Choroid plexus epithelial cell (primary cell): ENCODE data around the gene SHISAL2A.

Experiments used
- DNase-seq: peaks from one replicate; pipeline ENCODE4 v3.0.0-alpha.2; 2010; ENCODE audit warnings: low read depth
- H3K4me3 ChIP-seq: 2 replicates; pipeline ENCODE4 v1.5.1; 2011; ENCODE audit warnings: low read depth, mild to moderate bottlenecking, control low read depth, low read length, moderate library complexity
- TF ChIP-seq, protein P1 (sequence below): conservative IDR thresholded peaks from 2 replicates; pipeline ENCODE4 v1.5.1; 2011; ENCODE audit warnings: low read depth, mild to moderate bottlenecking, control low read depth, inconsistent platforms, low read length, moderate library complexity

SHISAL2A gene

DNA sequence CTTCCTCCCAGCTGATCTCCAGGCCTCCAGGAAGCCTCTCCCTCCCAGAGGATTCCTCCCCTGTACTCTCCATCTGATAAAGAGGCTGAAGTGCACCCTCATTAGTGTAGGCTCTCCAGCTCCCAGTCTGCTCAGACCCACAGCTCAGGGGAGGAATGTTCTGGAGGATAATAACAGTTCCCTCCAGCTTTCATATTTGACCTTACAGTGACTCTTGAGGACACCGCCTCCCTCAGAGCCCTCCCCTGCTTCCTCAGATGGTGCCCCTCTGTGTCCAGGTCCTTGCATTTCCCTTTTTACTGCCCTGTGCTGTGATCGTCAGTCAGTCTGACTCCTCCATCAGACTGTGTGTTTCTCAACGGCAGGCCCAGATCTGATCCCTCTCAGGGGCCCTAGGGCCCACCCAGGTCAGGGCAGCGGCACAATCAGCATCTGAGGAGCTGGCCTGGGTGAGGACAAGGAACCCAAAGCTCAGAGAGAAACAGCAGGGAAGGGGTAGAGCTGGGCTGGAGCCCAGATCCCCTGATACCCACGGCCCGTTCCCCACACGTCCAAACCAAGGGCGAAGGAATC, 1.1 kb upstream of the SHISAL2A start:
- TF ChIP-seq, protein P1, sequence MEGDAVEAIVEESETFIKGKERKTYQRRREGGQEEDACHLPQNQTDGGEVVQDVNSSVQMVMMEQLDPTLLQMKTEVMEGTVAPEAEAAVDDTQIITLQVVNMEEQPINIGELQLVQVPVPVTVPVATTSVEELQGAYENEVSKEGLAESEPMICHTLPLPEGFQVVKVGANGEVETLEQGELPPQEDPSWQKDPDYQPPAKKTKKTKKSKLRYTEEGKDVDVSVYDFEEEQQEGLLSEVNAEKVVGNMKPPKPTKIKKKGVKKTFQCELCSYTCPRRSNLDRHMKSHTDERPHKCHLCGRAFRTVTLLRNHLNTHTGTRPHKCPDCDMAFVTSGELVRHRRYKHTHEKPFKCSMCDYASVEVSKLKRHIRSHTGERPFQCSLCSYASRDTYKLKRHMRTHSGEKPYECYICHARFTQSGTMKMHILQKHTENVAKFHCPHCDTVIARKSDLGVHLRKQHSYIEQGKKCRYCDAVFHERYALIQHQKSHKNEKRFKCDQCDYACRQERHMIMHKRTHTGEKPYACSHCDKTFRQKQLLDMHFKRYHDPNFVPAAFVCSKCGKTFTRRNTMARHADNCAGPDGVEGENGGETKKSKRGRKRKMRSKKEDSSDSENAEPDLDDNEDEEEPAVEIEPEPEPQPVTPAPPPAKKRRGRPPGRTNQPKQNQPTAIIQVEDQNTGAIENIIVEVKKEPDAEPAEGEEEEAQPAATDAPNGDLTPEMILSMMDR = no peak
- DNase-seq = no peak
- H3K4me3 ChIP-seq = no peak overlapping the region

DNA sequence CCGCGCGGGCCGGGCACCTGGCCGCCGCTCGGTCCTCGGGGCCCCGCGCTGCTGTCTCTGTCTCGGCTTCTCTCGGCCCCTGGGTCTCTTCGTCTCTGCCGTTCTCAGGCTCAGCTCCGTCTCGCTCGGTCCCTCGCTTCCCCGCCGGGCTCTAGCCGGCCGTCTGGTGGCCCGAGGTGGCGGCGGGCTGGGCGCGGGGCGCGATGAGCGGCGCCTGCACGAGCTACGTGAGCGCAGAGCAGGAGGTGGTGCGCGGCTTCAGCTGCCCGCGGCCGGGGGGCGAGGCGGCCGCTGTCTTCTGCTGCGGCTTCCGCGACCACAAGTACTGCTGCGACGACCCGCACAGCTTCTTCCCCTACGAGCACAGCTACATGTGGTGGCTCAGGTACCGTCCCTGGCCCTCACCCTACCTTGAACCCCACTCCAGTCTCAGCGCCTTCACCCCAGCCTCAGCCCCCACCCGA, 355 bp downstream of the SHISAL2A start:
- TF ChIP-seq, protein P1 = no peak
- DNase-seq = no peak
- peak overlapping the region; percentile 42 for H3K4me3 ChIP-seq

DNA sequence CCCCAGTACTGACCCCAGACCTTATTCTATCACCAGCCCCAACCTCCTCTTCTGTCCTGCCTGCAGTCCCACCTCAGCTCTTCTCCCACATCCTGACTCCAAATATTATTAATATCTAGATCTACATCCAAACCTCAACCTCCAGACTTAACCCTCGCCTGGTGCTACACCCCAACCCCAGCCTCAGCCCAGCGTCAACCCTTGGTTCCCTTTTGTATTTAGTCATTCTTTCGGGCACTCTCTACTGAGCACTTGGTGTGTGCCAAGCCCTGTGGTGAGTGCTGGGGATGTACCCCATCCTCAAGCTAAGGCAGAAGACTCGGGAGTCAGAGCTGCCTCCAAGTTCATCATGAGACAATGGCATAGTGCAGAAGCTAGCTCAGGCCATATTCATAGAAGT, 1.1 kb downstream of the SHISAL2A start:
- TF ChIP-seq, protein P1 = no peak
- DNase-seq = no peak
- no peak overlapping the region for H3K4me3 ChIP-seq

DNA sequence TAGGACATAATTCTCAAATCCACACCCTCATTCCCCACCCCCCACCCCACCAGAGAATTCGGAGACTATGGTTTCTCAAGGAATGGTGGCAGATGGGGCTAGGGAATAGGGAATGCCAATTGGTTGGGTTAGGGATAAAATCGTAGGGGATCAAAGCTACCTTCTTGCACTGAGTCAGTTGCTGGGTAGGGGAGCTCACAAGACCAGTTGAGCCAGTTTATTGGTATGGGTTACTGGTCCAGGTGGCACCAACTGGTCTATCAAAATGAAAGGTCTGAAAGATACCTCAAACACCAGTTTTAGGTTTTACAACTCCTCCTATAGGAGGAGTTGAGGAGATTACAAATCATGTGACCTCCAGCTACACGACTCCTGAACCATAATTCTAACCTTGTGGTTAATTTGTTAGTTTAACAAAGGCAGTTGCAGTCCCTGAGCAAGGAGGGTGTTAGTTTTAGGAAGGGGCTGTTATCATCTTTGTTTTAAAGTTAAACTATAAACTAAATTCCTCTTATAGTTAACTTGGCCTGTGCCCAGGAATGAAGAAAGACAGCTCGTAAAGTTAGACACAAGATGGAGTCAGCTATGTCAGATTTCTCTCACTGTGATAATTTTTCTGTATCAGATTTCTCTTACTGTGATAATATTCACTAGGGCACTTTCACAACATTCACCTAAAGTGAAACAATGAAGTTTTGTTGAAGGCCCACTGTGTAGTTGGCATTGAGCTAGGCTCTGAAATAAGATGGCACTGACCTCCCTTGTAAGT, 2.5 kb downstream of the SHISAL2A start:
- no peak overlapping the region for H3K4me3 ChIP-seq
- TF ChIP-seq, protein P1 = no peak
- no peak for DNase-seq

DNA sequence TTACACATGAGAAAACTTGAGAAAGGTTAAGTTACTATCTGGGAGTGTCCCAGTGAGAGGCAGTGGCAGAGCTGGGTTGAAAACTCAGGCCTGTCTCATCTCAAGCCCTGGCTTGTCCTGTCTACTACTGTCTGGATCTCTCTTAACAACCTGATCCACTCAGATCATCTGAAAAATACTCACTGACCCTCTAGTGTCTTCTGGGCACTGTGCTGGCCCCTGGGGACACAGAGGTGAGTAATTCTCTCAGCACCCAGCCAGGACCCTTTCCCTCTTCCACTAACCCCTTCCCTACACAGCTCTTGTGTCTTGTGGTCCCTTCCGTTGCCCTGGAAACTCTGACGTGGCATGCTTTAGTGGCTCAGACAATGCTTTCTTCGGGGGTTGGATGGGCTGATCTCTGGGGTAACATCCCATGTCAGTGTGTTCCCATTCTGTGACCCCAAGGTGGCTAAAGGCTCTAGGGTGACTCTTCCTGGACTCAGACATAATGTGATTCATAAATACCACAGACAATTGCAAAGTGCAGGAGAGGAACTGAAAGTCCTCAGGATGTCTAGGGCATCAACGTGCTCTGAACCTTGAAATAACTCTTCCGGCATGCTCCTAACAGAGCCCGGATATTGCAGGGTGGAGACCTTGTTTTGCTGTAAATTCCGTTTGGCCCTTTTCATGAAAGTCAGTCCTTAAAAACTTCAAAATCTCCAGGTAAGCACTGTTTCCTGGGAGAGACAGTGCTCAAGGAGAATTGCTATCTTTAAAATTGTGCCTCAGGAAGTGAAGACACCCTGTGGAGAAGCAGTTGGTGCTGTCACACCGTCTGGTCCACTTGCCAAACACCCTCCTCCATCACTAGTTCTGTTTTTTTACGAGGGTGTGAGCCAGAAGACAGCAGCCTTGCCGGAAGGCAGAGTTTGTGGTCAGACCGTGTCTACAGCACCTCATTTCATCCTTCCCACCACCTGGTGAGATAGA, 4.0 kb downstream of the SHISAL2A start:
- no peak overlapping the region for H3K4me3 ChIP-seq
- no peak for DNase-seq
- TF ChIP-seq, protein P1 = no peak

DNA sequence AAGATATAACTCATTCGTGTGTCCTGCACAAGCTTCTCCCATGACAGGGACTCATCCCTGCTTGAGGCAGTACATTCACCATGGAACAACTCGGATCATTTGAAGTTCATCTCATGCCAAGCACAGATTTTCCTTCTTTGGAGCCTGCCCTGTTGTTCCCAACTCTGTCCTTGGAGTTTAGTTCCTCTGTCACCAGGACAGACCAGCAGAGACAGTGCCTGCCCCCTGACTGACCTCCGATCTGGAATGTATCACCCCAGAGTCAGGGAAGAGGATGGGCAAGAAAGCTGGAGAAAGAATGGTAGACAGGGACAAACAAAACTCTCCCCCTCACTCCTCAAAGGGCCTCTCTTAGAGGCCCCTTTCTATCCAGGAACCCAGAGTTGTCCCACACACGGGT, 5.0 kb downstream of the SHISAL2A start:
- H3K4me3 ChIP-seq = no peak overlapping the region
- no peak for DNase-seq
- TF ChIP-seq, protein P1 = no peak
